Measurements from ENCODE around the gene HEATR5A.

DNA sequence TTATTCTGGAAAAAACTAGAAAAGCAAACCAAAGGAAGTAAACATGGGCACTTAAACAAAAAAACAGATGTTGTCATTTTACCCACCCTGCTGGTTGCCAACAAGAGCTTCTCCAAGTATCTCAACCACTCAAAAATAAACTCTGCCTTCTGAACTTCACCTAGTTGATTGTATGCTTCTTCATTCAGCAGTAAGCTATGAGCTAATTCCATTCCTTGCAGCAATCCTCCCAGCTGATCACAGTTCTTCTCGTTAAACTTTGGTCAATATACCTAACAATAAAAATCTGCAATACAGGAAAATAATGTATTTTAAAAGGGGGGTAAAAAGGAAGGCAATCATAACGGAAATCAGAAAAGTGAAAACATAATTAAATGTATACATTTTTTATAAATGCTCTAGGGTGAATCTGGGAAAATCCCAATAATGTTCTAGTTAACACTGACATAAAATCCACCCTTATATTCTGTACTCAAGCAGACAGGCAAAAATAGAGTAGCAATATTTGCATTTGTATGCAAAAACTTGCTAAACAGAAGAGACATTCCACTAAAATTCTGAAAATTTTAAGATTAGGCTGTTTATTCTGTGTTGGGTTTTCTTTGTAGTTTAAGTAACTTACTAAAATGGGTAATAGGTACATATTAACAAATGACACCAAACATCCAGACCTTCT is 17.4 kb downstream of the HEATR5A start:
- no peak for TF ChIP-seq POLR2AphosphoS5 (IDR thresholded peaks at IDR 0.05; ENCODE audit: low read depth, low read length)
- no peak for TF ChIP-seq TAF1 (IDR thresholded peaks at IDR 0.05; ENCODE audit: borderline replicate concordance, insufficient read depth, low read length)
